Endothelial cell of umbilical vein (primary cell): ENCODE results near the gene MCM3AP. TPM values are rescaled to one million over a fixed set of nuclear protein-coding genes. Genes with fewer than 3 reads are reported as not detected.

Experiments used
- BruUV-seq: library from RNA; stranded (reverse); fragments of 400-500 nt; replicated peaks from 2 replicates; lab custom pipeline; 2021; lab: Mats Ljungman, UMichigan
- CTCF ChIA-PET: fragments of 300-600, 350-600 bp; sonication (Branson Sonifier 250); formaldehyde crosslinking; loops from one replicate; lab custom pipeline; 2021; ENCODE audit warnings: antibody characterized with exemption, inconsistent platforms; lab: Charles Lee
- POLR2A ChIA-PET: fragments of 300-600, 350-600 bp; sonication (Branson Sonifier 250); formaldehyde crosslinking; loops from one replicate; lab custom pipeline; 2021; ENCODE audit warnings: antibody characterized with exemption, inconsistent platforms; lab: Charles Lee
- DNase-seq: peaks from one replicate; pipeline ENCODE4 v3.0.0-alpha.2; 2011; ENCODE audit warnings: low read depth, low spot score
- FAIRE-seq: peaks from 2 replicates; lab custom pipeline; 2011; peaks lifted over from hg19 to GRCh38; lab: Jason Lieb, UNC
- H2AFZ ChIP-seq: 2 replicates; pipeline ENCODE4 v1.6.0; 2012; ENCODE audit warnings: low read depth, low read length, control low read depth, inconsistent platforms
- H3K27ac ChIP-seq: 2 replicates; pipeline ENCODE4 v1.5.1; 2011; ENCODE audit warnings: low read depth, mild to moderate bottlenecking, control low read depth, low read length, moderate library complexity; ENCODE audit not compliant: insufficient read depth
- H3K27me3 ChIP-seq, 2 experiments: 2 replicates each; pipeline versions ENCODE4 v1.6.0 to v1.6.1; 2011; ENCODE audit warnings: low read length in 2 of 2, mixed read lengths in 1 of 2; ENCODE audit not compliant: control insufficient read depth in 2 of 2, insufficient read depth in 2 of 2
- H3K36me3 ChIP-seq, 2 experiments: 2 replicates in 1 of 2; 3 replicates in 1 of 2; pipeline ENCODE4 v1.5.1; 2011; ENCODE audit warnings: low read length in 2 of 2, mild to moderate bottlenecking in 1 of 2, moderate library complexity in 1 of 2; ENCODE audit not compliant: control insufficient read depth in 2 of 2, insufficient read depth in 2 of 2; ENCODE audit errors: extremely low read depth in 1 of 2
- H3K4me1 ChIP-seq: 3 replicates; pipeline ENCODE4 v1.5.1; 2011; ENCODE audit warnings: mild to moderate bottlenecking, low read length; ENCODE audit not compliant: control insufficient read depth, insufficient read depth; ENCODE audit errors: extremely low read depth
- H3K4me2 ChIP-seq: 2 replicates; pipeline ENCODE4 v1.6.1; 2011; ENCODE audit warnings: low read length, control low read depth, mixed read lengths; ENCODE audit not compliant: insufficient read depth
- H3K4me3 ChIP-seq, 3 experiments: fragments of 200-600 bp in 1 of 3; sonication (generic), shearing (Covaris generic) in 1 of 3; replicated peaks in 1 of 3; 2 replicates each; pipeline ENCODE4 v1.5.1; 2011 to 2016; ENCODE audit warnings: control low read depth in 3 of 3, low read length in 3 of 3, mild to moderate bottlenecking in 2 of 3, inconsistent platforms in 1 of 3, low read depth in 1 of 3, moderate library complexity in 1 of 3; ENCODE audit not compliant: insufficient read depth in 1 of 3
- H3K79me2 ChIP-seq: 2 replicates; pipeline ENCODE4 v1.6.0; 2012; ENCODE audit warnings: low read length, inconsistent platforms; ENCODE audit not compliant: control insufficient read depth, insufficient read depth
- H3K9ac ChIP-seq: replicated peaks from 2 replicates; pipeline ENCODE3; 2011; ENCODE audit warnings: low read length, control low read depth; ENCODE audit not compliant: insufficient read depth; ENCODE audit errors: extremely low read depth
- H3K9me1 ChIP-seq: replicated peaks from 3 replicates; pipeline ENCODE4 v1.6.0; 2011; ENCODE audit warnings: mild to moderate bottlenecking, low read length; ENCODE audit not compliant: control insufficient read depth, insufficient read depth; ENCODE audit errors: extremely low read depth
- H3K9me3 ChIP-seq: replicated peaks from 2 replicates; pipeline ENCODE4 v1.5.1; 2012; ENCODE audit warnings: low read length, inconsistent platforms; ENCODE audit not compliant: control insufficient read depth, insufficient read depth
- H4K20me1 ChIP-seq: replicated peaks from 2 replicates; pipeline ENCODE3; 2011; ENCODE audit warnings: mild to moderate bottlenecking, low read length; ENCODE audit not compliant: control insufficient read depth, insufficient read depth; ENCODE audit errors: extremely low read depth
- FOS ChIP-seq: IDR thresholded peaks from 2 replicates; pipeline ENCODE4 v1.6.1; 2011; ENCODE audit warnings: mild to moderate bottlenecking, low read length, moderate library complexity, borderline replicate concordance; ENCODE audit not compliant: insufficient read depth
- GATA2 ChIP-seq: IDR thresholded peaks from 2 replicates; pipeline ENCODE4 v1.7.0; 2011; ENCODE audit warnings: low read depth, mild to moderate bottlenecking, moderate library complexity, mixed read lengths, low read length; ENCODE audit not compliant: insufficient read length, insufficient read depth
- JUN ChIP-seq: IDR thresholded peaks from 2 replicates; pipeline ENCODE4 v1.6.1; 2011; ENCODE audit warnings: borderline replicate concordance, low read depth; ENCODE audit not compliant: insufficient read length, insufficient read depth
- MYC ChIP-seq: IDR thresholded peaks from one replicate; pipeline ENCODE4 v1.6.1; 2011; ENCODE audit warnings: mild to moderate bottlenecking, low read depth, low read length
- POLR2A ChIP-seq: IDR thresholded peaks from 2 replicates; pipeline ENCODE4 v1.6.1; 2012; ENCODE audit warnings: low read depth, mild to moderate bottlenecking, control low read depth, low read length
- POLR2AphosphoS5 ChIP-seq: IDR thresholded peaks from 2 replicates; pipeline ENCODE4 v1.6.1; 2012; ENCODE audit warnings: low read depth, mild to moderate bottlenecking, control low read depth, low read length, moderate library complexity; ENCODE audit not compliant: insufficient read depth
- dilution Hi-C: fragments of 300-500 bp; cut with MboI; formaldehyde crosslinking; loops from one replicate; pipeline ENCODE4 v1.15.0; 2019; ENCODE audit warnings: low sequenced_read_pairs; ENCODE audit not compliant: extremely low pct_ligation_motif_present
- intact Hi-C: fragments of 100-400 bp; cut with micrococcal nuclease; formaldehyde crosslinking; loops from one replicate; pipeline ENCODE4 v1.10.0; 2022
- polyA plus RNA-seq, 4 experiments: library from polyadenylated mRNA; depleted of rRNA in 3 of 4; stranded (reverse) in 3 of 4; unstranded in 1 of 4; fragments of >200 nt; gene quantifications; 2 replicates each; pipeline versions ENCODE4 v1.2.1 to v1.2.3, GENCODE V29; 2011 to 2012; ENCODE audit warnings: missing spikeins in 1 of 4
- total RNA-seq: library from RNA; stranded (reverse); gene quantifications from 2 replicates; pipeline ENCODE4 v1.2.3, GENCODE V29; 2021

The MCM3AP gene
- total and polyA plus RNA-seq, 2 donors (not counting 3 experiments of a cell fraction or from before 2014, with no cell fraction given) = 37.9 to 115 TPM

DNA sequence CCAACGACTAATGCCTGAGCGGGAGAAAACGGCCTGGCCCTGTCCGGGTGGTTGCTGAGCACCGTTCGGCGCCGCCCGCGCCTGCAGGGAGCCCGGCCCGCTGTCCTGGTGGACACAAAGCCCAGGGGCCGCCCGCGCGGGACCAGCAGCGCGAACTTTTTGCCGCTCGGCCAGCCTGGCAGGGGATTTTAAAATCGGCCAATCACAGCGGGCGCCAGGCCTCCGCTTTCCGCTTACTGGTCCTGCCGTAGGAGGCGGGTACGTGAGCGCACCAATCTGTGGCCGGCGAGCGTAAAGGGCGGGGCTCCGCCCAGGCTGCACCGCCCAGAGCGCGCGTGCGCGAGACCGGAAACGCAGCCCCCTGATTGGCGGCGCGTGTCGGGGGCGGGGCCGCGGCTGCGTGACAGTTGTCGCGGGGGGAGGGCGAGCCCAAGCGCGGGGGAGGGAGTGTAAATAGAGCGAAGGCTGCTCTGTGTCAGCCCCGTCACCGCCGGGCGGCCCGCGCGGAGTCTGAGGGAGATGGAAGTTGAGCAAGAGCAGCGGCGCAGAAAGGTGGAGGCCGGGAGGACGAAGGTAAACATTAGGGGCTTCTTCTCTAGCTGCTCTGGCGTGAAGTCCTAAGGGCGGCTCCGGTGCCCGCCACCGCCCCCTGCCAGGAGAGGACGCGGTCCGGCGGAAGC, 38.4 kb upstream of the MCM3AP start, which contains the start of the genes C21orf58 and PCNT:
TSS of gene C21orf58 (minus strand) at position 161 of the 680 bp plus-strand sequence. CDS start 1,132 bp downstream, outside the sequence.
TSS of gene PCNT (plus strand) at position 447 of the 680 bp plus-strand sequence. CDS start at position 520, 73 bp downstream.
- Histone ChIP-seq H3K79me2 (peaks cover 57% of the 10 kb centered on the region), H3K4me2 (peak within 1 kb of the TSS; percentile 93), H3K4me3 (peak within 1 kb of the TSS; percentile 69 to 99 (median 86)), H3K9ac (peak within 1 kb of the TSS; percentile 90), H2AFZ (peak within 1 kb of the TSS; percentile 56), H3K9me1 (no peaks in the 10 kb centered on the region), H3K27me3 (no peaks in the 10 kb centered on the region), H3K9me3 (no peaks in the 10 kb centered on the region), H4K20me1 (no peaks in the 10 kb centered on the region), H3K4me1 (peaks cover 29% of the 10 kb centered on the region), H3K36me3 (peaks cover 0 to 2% of the 10 kb centered on the region in 2 experiments), H3K27ac (peak within 1 kb of the TSS; percentile 84)
- ChIA-PET POLR2A (interaction anchor here (1.4 kb wide), 1 partner anchor 39 kb away, joined by 3 read pairs; the partner anchor contains the start of gene MCM3AP), CTCF (interaction anchor here (1.0 to 1.8 kb wide), 4 partner anchors 11 to 180 kb away, joined by 3 to 7 read pairs (median 4); partner anchors contain the start of gene YBEY)
- DNase-seq (peak; percentile 98), FAIRE-seq (peak; percentile 97)
- intact Hi-C loops (loop anchor here (1.0 to 5.0 kb wide), 5 partner anchors 38 to 353 kb away; partner anchors contain the start of genes LSS and YBEY), dilution Hi-C loops (no loop called here)
- TF ChIP-seq JUN (no peak), POLR2A (peak; percentile 84), MYC (no peak), GATA2 (no peak), POLR2AphosphoS5 (peak; percentile 76), FOS (no peak)
- no TSS peak for BruUV-seq
